Astrocyte of the cerebellum (primary cell): Measurements from ENCODE around the gene PSMD1.
A peak's percentile ranks its signal among the peaks of the same experiment; 100 is the strongest.

ENCODE experiments used
- DNase-seq: peaks from one replicate; pipeline ENCODE4 v3.0.0-alpha.2; 2011; ENCODE audit warnings: low read depth
- H3K4me3 ChIP-seq: 2 replicates; pipeline ENCODE4 v1.5.1; 2011; ENCODE audit warnings: mild to moderate bottlenecking, low read depth, low read length, moderate library complexity
- CTCF ChIP-seq: IDR thresholded peaks from 2 replicates; pipeline ENCODE4 v1.5.1; 2012; ENCODE audit warnings: low read length, low read depth, moderate library complexity, mild to moderate bottlenecking; ENCODE audit errors: missing control alignments
- in situ Hi-C: cut with HindIII; loops from 2 replicates; pipeline ENCODE4 v1.10.0; 2017; ENCODE audit warnings: low sequenced_read_pairs

The PSMD1 gene

GRCh38 chr2:231056453-231057416, at the start of gene PSMD1:
Gene PSMD1 (plus strand): TSS chr2:231056867. CDS start chr2:231057026, 159 bp downstream.
- in situ Hi-C loops = no loop called here
- TF ChIP-seq CTCF = peak; percentile 97
- DNase-seq = peak; percentile 86
- peak within 1 kb of the TSS; percentile 89 for H3K4me3 ChIP-seq

GRCh38 chr2:231007286-231008098, 49.2 kb upstream of the PSMD1 start:
- no peak for TF ChIP-seq CTCF
- no peak for DNase-seq
- no peak overlapping the region for H3K4me3 ChIP-seq
- in situ Hi-C loops = no loop called here

GRCh38 chr2:231008131-231008530, 48.5 kb upstream of the PSMD1 start:
- in situ Hi-C loops = no loop called here
- H3K4me3 ChIP-seq = no peak overlapping the region
- DNase-seq = no peak
- no peak for TF ChIP-seq CTCF

DNA sequence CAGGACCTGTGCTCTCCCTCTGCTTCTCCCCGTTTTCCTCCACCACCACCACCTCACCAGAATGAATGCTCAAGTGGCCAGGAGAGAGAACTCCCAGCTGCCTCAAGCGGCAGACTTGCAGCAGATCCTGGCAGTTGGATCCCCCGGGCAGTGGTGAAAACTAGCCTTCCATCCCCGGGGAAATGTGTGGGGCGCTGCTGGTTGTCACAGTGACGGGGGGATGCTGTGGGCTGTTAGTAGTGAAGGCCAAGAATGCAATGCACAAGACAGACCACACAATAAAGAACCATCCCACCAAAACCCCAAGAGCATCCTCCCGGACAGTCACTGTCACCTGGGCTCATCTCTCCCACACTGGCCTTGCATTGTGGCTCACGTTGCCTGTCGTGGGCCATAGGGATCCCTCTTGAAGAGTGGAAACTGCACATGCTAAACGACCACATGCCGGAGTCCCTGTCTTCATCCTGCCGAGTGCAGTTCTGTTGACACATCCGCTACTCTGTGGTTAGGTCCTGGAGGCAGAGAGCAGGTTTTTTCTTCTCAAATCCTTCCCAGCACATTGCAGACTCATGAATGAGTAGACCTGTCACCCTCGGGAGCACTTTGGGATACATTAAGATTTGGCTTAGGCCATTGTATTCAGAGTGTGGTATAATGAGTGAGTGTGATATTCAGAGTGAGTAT, 47.3 kb upstream of the PSMD1 start:
- H3K4me3 ChIP-seq = no peak overlapping the region
- no peak for DNase-seq
- TF ChIP-seq CTCF = no peak
- in situ Hi-C loops = no loop called here

DNA sequence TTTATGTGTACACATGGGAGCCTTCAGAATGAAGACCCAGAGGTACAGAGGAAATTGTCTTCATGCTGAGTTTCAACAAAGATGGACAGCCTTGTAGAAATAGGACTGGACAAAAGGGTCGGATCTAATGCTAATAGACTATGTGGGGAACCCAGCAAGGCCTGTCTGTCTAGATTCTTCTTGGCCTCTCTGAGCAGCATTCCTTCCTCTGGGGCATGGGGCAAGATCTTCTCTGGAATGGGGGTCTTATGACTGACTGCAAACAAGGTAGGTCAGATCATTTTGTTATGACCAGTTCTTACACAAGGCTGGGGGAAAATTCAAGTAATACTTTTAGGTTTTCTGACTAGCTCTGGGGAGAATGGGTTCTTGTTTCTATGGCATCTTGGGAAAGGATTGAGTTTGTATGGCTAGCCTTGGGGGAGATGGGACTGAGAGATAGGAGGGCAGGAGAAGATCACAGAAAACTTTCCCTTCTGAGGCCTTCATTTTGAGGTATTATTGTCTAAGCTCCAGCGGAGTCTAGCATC, 46.4 kb upstream of the PSMD1 start:
- no peak overlapping the region for H3K4me3 ChIP-seq
- in situ Hi-C loops = no loop called here
- no peak for DNase-seq
- no peak for TF ChIP-seq CTCF

GRCh38 chr2:231011526-231011925, 45.1 kb upstream of the PSMD1 start:
- in situ Hi-C loops = no loop called here
- DNase-seq = no peak
- H3K4me3 ChIP-seq = no peak overlapping the region
- no peak for TF ChIP-seq CTCF
